ENCODE measurements around the gene TRIM29.

DNA sequence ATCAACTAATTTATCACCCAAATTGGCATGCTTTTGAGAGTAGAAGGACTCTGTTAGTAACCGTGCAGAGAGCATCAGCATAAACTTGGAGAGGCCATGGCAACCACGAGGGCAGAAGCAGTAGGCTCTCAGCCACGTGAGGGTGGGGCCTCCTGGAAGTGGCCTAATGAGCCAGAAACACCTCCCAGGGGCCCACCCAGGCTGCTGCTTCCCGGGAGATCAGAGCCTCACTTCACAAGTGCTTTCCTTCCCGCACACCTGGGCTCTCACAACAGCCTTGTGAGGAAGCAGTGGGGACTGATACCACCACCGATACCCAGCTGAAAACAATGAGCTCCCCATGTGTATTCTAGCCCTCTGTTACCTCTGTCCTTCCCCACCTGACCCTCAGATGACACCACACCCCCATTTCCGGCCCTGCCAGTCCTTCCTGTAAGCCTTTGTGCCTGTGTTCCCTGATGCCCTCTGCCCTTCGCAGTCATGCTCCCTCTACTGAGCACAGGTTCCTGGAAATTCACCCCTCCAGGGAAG is 17.0 kb downstream of the TRIM29 start:
- TF ChIP-seq, protein P1, sequence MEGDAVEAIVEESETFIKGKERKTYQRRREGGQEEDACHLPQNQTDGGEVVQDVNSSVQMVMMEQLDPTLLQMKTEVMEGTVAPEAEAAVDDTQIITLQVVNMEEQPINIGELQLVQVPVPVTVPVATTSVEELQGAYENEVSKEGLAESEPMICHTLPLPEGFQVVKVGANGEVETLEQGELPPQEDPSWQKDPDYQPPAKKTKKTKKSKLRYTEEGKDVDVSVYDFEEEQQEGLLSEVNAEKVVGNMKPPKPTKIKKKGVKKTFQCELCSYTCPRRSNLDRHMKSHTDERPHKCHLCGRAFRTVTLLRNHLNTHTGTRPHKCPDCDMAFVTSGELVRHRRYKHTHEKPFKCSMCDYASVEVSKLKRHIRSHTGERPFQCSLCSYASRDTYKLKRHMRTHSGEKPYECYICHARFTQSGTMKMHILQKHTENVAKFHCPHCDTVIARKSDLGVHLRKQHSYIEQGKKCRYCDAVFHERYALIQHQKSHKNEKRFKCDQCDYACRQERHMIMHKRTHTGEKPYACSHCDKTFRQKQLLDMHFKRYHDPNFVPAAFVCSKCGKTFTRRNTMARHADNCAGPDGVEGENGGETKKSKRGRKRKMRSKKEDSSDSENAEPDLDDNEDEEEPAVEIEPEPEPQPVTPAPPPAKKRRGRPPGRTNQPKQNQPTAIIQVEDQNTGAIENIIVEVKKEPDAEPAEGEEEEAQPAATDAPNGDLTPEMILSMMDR (IDR thresholded peaks at IDR 0.05): no peak
- TF ChIP-seq POLR2AphosphoS5 (IDR thresholded peaks at IDR 0.05; ENCODE audit: insufficient read depth in 1 of 2, low read depth in 1 of 2): no peak
